Anterior cingulate cortex (tissue), 58 donors: Measurements from ENCODE around the gene IGFBP1.
"Not testable (repeated sequence)": the region's sequence is repeated elsewhere in the genome, so short reads cannot be mapped to it uniquely, and the experiment has no call there.

ENCODE experiments used
- DNase-seq, 58 donors: peaks; one replicate each; lab custom pipeline; 2025; lab: John Stamatoyannopoulos, UW

Gene IGFBP1

GRCh38 chr7:45888185-45888992 lies at the start of gene IGFBP1:
TSS of gene IGFBP1 (plus strand) at chr7:45888488. CDS start at chr7:45888653, 165 bp downstream.
- DNase-seq: peak in 5 of 58 donors; percentile 16 to 38 (median 18)

DNA sequence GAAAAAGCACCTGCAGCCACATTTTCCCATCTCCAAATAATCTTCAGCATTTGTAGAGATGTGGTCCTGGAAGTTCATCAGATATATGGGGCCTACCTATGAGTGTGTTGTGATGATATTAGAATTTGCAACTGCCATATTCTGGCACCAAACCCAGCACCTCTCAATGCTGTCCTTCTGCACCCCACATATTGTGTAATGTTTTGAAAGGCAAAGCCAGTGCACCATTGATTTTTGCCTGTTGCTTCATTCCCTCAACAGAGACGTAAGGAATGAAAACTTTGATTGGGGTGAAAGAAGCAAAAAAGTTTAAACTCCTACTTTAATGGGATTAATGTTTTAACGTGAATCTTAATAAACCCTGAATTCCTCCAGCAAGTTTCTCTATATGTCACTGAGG lies 49.4 kb upstream of the IGFBP1 start:
- not testable (repeated sequence) for DNase-seq

DNA sequence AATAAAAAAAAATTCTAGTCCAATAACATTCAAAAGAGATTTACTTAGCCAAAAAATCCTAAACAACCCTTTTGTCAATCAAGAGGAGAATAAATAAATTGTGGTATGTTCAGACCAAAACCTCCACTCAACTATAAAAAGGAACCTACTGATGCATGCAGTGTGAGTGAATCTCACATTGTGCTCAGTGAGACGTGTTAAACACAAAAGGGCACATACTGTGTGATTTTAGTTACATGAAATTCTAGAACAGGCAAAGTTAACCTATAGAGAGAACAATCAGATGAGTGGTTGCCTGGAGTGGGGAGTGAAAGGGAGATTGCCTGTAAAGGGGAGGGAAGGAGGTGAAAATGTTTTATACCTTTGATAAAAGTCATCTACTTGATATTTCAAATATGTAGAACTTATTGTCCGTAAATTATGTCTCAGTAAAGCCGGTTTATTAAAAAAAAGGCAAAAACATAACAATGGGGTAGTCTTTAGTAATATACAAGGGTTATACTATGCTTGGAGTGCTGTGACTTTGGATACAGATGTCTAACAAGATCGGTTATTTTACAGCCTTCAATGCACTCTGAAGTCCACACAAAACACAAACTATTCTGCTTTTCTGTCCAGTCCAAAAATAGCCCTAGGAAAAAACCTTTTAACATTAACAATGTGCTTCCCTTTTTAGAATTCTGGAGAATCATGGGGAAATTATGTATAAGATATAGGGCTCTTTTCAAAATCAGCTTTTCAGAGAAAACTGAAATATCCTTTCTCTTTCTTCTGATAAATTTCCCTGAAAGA lies 46.2 kb upstream of the IGFBP1 start:
- DNase-seq: not testable (repeated sequence)

DNA sequence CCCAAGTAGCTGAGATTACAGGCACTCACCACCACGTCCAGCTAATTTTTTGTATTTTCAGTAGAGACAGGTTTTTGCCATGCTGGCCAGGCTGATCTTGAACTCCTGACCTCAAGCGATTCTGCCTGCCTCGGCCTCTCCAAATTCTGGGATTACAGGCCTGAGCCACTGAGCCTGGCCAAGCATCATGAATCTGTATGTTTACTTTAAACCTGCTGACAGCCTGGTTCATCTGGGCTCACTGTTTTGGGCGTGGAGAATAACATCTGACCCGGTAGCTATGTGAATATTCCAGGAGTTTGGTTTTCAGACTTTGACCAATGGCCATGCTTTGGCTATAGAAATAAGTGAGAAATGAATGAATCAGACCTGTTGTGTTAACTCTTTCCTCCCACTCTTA lies 41.8 kb upstream of the IGFBP1 start:
- DNase-seq: not testable (repeated sequence)

DNA sequence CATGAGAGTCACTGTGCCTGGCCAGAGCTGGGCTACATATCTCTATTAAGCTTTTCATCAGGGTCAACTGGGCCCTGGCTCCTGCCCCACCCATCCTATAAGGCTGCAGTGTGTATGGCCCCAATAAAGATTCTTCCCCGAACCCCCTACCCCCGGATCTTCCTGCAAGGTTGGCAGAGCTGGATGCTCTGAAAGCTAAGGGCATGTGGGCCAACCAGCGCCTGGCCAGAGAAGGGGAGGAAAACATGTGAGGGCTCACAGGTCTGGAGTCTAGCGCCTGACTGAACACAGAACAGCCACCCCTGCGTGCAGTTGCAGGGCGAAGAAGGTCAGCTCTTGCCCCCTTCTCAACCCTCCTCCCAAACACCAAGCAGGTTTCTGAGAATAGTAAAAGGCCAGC lies 39.6 kb upstream of the IGFBP1 start:
- DNase-seq: not testable (repeated sequence)

GRCh38 chr7:45852984-45853383 lies 35.3 kb upstream of the IGFBP1 start:
- DNase-seq: not testable (repeated sequence)

- DNase-seq: not testable (repeated sequence)
Measured at GRCh38 chr7:45853491-45853890, 34.8 kb upstream of the IGFBP1 start.

GRCh38 chr7:45855680-45856079 lies 32.6 kb upstream of the IGFBP1 start:
- not testable (repeated sequence) for DNase-seq

DNA sequence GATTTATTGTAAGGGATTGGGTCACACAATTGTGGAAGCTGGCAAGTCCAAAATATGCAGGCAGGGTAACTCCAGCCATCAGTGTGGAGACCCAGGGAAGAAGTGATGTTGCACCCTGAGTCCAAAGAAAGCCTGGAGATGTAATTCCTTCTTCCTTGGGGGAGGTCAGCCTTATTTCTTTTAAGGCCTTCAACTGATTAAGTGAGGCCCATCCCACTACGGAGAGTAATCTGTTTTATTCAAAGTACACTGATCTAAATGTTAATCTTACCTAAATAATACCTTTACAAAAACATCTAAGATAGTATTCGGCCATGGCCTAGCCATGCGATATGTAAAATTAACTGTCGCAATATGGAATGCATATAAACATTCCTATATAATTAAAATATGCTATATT lies 31.4 kb upstream of the IGFBP1 start:
- DNase-seq: not testable (repeated sequence)

DNA sequence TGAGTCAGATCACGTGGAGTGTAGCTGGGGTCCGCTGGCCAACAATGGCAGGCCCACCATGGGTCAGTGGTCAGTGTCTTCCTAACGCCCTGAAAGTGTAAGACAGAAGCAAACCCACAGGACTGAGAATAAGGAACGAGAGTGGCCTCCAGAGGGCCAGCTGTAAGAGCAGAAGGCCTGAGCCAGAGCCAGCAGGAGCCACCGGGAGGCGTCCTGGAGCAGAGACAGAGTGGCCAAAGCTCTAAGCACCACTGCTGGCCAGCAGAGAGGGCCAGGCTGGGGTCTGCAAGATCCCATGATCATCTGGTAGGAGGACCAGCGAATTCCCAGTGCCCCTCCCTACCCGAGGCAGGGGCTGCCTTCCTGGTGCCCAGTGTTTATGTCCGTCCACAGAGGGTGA lies 24.6 kb upstream of the IGFBP1 start:
- no peak for DNase-seq

DNA sequence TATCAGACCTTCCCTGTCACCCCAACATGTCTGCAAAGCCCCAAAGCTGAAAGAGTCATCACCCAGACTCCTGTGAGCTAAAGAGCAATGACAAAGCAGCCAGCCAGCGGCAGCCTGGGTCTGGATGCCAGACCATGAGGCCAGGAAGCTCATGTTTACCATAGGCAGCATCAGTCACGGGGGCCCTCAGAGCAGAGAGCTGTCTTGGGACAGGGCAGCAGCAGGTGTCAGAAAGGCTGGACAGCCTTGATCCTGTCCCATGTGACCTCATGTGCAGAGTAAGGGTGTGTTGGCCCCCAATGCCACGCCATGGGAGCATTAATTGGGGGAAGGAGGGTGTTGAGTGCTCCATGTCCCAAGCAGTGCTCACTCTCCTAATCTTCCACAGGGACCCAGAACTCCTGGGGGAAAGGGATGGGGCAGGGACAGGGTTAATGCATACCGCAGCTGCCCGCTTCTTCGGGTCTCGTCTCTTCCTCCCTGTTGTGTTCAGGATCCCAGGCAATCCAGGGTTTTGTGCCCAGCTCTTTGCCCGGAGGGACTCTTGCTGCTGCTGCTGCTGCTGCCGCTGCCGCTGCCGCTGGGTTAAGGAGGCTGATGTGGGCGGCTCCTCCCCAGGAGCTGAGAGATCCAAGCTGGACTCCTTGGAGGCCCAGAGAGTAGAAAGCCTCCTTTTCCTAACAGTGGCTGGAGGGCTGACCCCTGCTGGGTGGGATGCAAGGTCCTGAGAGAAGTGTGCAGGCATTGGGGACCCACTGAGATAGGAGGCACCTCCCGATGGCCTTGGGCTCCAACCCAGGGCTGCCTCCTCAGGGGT lies 22.5 kb upstream of the IGFBP1 start:
- no peak for DNase-seq

DNA sequence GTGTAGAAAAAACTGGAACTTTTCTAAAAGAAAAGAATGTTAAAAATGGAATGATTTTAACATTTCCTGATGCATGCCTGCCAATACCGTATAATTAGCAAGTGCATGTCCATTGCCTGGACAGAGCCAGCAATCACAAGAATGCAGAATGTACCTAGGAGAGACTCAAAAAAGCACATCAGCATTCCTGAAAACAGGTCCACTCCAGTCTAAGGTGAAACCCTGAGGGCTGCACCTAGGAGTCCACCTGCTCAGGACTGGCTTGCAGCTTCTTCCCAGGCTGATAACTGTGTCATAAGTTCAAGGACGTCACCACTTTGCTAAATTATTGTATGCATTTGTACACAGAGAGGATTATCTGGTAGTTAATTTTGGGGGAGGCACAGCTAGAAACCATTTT lies 20.8 kb upstream of the IGFBP1 start:
- DNase-seq: no peak

- no peak for DNase-seq
Measured at GRCh38 chr7:45869426-45869825, 18.9 kb upstream of the IGFBP1 start.

- no peak for DNase-seq
Measured at GRCh38 chr7:45872116-45873034, 15.9 kb upstream of the IGFBP1 start.

GRCh38 chr7:45873035-45873354 lies 15.3 kb upstream of the IGFBP1 start, which contains the start of gene CCDC201:
TSS of gene CCDC201 (minus strand) at chr7:45873082. CDS start at chr7:45873007, 75 bp downstream.
- DNase-seq: no peak

GRCh38 chr7:45873355-45873754 lies 14.9 kb upstream of the IGFBP1 start:
- no peak for DNase-seq

DNA sequence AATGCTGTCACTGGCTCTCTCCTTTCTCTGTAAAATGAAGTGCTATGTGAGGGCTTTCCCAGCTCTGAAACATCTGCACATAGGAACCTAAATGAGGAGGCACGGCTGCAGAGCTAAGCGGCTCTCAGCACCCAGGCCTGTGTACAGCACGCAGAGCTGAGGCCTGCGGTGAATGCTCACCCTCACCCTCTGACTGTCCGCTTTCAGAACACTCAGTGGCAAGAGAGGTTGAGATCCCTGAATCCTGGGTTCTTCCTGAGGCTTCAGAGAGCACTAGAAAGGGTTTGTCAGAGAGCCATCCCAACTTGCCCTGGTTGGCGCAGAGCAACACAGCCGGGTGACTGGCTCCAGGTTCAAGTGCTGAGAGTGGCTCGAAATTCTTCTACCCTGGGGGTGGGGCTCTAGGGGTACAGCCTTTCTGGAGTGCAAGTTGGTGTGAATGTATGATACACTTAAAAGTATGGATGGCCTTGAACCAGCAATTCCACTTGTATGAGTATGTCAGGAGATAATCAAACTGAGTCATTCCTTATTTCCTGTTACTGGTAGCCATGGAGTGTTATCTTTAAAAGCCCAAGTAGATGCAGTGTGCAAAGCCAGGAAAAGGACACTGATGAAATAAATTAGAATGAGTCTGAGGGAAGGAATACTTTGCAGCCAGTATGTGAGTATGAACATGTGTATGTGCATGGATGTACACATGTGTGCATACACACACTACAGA lies 13.7 kb upstream of the IGFBP1 start:
- no peak for DNase-seq

- DNase-seq: no peak
Measured at GRCh38 chr7:45876519-45876918, 11.8 kb upstream of the IGFBP1 start.
